Stimulated activated CD8-positive, alpha-beta memory T cell treated with anti-CD3 and anti-CD28 coated beads, Interleukin-15, amount 100 ng/mL, for 1 hour (primary cell): Measurements from ENCODE around the gene CPNE2.

Source experiments
- DNase-seq: peaks from one replicate; pipeline ENCODE4 v3.0.0-alpha.2; 2020; ENCODE audit warnings: low read depth

The CPNE2 gene

GRCh38 chr16:57123974-57124674 lies 31.7 kb downstream of the CPNE2 start:
- DNase-seq, result no peak

GRCh38 chr16:57125376-57125775 lies 33.0 kb downstream of the CPNE2 start:
- DNase-seq, result no peak

GRCh38 chr16:57125969-57126368 lies 33.6 kb downstream of the CPNE2 start:
- DNase-seq, result no peak

- DNase-seq, result no peak
Measured at GRCh38 chr16:57126411-57126810, 34.0 kb downstream of the CPNE2 start.

- no peak for DNase-seq
Measured at GRCh38 chr16:57127037-57127763, 34.8 kb downstream of the CPNE2 start.

GRCh38 chr16:57127836-57128235 lies 35.5 kb downstream of the CPNE2 start:
- DNase-seq, result no peak

GRCh38 chr16:57128771-57129389 lies 36.5 kb downstream of the CPNE2 start:
- DNase-seq, result no peak

- DNase-seq, result no peak
Measured at GRCh38 chr16:57130950-57131321, 38.6 kb downstream of the CPNE2 start.

- DNase-seq, result no peak
Measured at GRCh38 chr16:57131351-57131970, 39.1 kb downstream of the CPNE2 start.

GRCh38 chr16:57132470-57132869 lies 40.1 kb downstream of the CPNE2 start:
- no peak for DNase-seq

GRCh38 chr16:57133031-57133430 lies 40.6 kb downstream of the CPNE2 start:
- DNase-seq, result no peak

GRCh38 chr16:57133886-57134285 lies 41.5 kb downstream of the CPNE2 start:
- no peak for DNase-seq

- no peak for DNase-seq
Measured at GRCh38 chr16:57134982-57135381, 42.6 kb downstream of the CPNE2 start.

GRCh38 chr16:57137043-57137442 lies 44.7 kb downstream of the CPNE2 start:
- DNase-seq, result no peak

GRCh38 chr16:57137566-57138273 lies 45.3 kb downstream of the CPNE2 start:
- no peak for DNase-seq

GRCh38 chr16:57138281-57138935 lies 46.0 kb downstream of the CPNE2 start:
- no peak for DNase-seq

GRCh38 chr16:57140931-57141668 lies 48.7 kb downstream of the CPNE2 start:
- no peak for DNase-seq

- no peak for DNase-seq
Measured at GRCh38 chr16:57141822-57142631, 49.6 kb downstream of the CPNE2 start.

- DNase-seq, result no peak
Measured at GRCh38 chr16:57143149-57143921, 51.0 kb downstream of the CPNE2 start.
